PC-9 (cell line): ENCODE data around the gene GPR52.

Experiments
- CTCF ChIP-seq: fragments of 200-600 bp; sonication (generic); conservative IDR thresholded peaks from 2 replicates; pipeline ENCODE4 v1.6.1; 2017; ENCODE audit warnings: mixed run types, antibody characterized with exemption, mild to moderate bottlenecking, moderate library complexity
- EZH2 ChIP-seq: fragments of 200-600 bp; sonication (generic); IDR thresholded peaks from 2 replicates; pipeline ENCODE4 v1.8.0; 2017; ENCODE audit warnings: antibody characterized with exemption, low read depth

- TF ChIP-seq CTCF (no peak), EZH2 (no peak)
Observed at GRCh38 chr1:174480324-174480723, 32.6 kb downstream of the GPR52 start.
